Fibroblast of the aortic adventitia (primary cell): ENCODE results near the gene SEPTIN8. TPM values are rescaled to one million over a fixed set of nuclear protein-coding genes. Genes with fewer than 3 reads are reported as not detected.

ENCODE experiments used
- DNase-seq: peaks from one replicate; pipeline ENCODE4 v3.0.0-alpha.2; 2010; ENCODE audit warnings: low read depth
- H3K4me3 ChIP-seq: 2 replicates; pipeline ENCODE4 v1.5.1; 2011; ENCODE audit warnings: low read depth, mild to moderate bottlenecking, control low read depth, low read length, moderate library complexity
- total RNA-seq: library from RNA; depleted of rRNA; stranded (reverse); fragments of >200 nt; gene quantifications from 2 replicates; pipeline ENCODE4 v1.2.3, GENCODE V29; 2012; ENCODE audit warnings: low replicate concordance
- TF ChIP-seq, protein P1 (sequence below): IDR thresholded peaks from 2 replicates; pipeline ENCODE4 v1.5.1; 2011; ENCODE audit warnings: mild to moderate bottlenecking, low read length, control low read depth, inconsistent platforms; ENCODE audit not compliant: insufficient read depth

The SEPTIN8 gene
- total RNA-seq, 1 donor: 43.0 TPM

DNA sequence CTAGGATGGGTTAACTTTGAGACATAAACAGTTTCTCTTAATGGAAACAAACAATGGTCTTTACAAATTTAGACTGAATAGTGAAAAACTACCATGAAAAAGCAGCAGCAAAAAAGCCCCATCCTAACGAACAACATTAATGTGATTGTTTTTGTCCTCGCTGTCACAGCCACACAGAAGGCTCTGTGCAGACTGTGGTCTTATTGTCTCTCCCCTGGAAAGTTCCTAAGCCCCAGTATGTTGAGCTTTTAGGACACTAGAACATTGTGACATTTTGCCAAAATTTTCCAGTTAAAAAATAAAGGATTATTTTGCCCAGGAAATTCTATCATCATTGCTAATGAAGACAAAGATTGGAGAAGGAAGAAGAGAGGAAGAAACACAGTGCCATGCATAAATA, 23.5 kb upstream of the SEPTIN8 start:
- no peak for DNase-seq
- TF ChIP-seq, protein P1, sequence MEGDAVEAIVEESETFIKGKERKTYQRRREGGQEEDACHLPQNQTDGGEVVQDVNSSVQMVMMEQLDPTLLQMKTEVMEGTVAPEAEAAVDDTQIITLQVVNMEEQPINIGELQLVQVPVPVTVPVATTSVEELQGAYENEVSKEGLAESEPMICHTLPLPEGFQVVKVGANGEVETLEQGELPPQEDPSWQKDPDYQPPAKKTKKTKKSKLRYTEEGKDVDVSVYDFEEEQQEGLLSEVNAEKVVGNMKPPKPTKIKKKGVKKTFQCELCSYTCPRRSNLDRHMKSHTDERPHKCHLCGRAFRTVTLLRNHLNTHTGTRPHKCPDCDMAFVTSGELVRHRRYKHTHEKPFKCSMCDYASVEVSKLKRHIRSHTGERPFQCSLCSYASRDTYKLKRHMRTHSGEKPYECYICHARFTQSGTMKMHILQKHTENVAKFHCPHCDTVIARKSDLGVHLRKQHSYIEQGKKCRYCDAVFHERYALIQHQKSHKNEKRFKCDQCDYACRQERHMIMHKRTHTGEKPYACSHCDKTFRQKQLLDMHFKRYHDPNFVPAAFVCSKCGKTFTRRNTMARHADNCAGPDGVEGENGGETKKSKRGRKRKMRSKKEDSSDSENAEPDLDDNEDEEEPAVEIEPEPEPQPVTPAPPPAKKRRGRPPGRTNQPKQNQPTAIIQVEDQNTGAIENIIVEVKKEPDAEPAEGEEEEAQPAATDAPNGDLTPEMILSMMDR: no peak
- H3K4me3 ChIP-seq: no peak overlapping the region

DNA sequence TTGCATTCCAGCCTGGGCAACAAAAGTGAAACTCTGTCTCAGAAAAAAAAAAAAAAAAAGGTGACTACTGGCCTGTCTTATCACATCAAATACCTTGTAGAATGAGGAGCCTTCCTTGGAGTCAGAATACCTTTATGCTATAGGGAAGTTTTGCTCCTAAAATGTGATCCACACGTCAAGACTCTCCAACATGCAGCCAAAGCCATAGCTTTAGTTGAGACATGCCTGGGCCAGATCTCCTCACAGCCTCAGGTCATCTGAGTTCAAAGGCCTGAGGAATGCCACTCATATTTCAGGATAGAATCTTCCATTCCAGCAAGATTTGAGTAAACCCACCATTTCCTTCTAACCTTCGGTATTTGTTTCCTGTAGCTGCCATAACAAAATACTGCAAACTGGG, 22.4 kb upstream of the SEPTIN8 start:
- no peak for DNase-seq
- TF ChIP-seq, protein P1: no peak
- H3K4me3 ChIP-seq: no peak overlapping the region

DNA sequence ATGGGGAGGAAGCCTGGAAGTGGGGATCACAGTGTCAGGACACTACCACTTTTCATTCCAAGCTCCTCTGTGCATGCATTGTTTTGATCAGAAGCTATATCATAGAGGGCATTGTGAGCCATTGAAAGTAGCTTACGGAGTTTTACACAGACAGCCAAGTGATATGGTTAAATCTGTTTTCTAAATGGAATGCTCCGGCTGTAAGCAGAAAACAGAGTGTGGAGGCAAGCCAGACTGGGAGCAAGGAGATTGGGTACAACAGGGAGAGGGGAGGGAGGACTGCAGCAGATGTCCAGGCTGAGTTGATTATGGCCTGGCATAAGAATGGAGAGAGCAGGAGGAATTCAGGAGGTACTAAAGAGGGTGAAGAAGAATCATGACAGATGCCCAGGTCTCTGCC, 20.6 kb upstream of the SEPTIN8 start:
- no peak overlapping the region for H3K4me3 ChIP-seq
- TF ChIP-seq, protein P1: no peak
- no peak for DNase-seq

DNA sequence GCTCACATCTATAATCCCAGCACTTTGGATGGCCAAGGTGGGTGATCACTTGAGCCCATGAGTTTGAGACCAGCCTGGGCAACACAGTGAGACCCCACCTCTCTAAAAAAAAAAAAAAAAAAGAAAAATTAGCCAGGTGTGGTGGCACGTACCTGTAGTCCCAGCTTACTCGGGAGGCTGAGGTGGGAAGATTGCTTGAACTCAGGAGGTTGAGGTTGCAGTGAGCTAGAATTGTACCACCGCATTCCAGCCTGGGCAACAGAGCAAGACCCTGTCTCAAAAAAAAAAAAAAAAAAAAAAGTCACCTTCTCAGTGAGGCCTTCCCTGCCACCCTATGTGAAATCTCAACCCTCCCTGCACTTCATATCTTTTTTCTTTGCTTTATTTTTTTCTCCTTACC, 14.0 kb upstream of the SEPTIN8 start:
- DNase-seq: no peak
- TF ChIP-seq, protein P1: no peak
- no peak overlapping the region for H3K4me3 ChIP-seq

DNA sequence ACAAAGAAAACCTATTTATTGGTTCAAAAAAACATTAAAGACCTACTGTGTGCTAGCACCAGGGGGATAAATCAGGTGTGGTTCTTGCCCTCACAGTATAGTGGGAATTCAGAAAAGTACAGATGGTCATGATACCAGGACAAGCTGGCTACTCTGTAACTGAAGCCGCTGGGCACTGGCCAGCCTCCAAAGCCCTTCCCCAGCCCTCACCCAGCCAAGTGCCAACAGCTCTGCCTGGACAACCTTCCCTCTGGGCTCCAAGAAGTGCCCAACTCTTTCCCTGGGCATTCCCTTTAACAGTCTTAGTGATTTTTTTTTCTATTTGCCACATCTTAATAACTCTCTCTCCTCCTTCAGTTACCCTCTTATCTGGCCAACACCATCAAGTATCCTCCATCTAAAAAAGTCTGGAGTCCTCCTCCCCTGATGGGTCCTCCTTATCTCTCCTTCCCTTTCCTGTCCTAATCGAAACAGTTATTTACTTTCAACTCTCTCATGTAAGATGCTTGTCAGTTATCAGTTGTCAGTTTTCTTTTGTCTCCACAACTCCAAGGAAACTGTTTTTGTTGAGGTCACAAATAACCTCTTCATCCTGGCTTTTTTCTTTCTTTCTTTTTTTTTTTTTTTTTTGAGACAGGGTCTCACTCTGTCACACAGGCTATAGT, 13.3 kb upstream of the SEPTIN8 start:
- H3K4me3 ChIP-seq: no peak overlapping the region
- TF ChIP-seq, protein P1: no peak
- no peak for DNase-seq

DNA sequence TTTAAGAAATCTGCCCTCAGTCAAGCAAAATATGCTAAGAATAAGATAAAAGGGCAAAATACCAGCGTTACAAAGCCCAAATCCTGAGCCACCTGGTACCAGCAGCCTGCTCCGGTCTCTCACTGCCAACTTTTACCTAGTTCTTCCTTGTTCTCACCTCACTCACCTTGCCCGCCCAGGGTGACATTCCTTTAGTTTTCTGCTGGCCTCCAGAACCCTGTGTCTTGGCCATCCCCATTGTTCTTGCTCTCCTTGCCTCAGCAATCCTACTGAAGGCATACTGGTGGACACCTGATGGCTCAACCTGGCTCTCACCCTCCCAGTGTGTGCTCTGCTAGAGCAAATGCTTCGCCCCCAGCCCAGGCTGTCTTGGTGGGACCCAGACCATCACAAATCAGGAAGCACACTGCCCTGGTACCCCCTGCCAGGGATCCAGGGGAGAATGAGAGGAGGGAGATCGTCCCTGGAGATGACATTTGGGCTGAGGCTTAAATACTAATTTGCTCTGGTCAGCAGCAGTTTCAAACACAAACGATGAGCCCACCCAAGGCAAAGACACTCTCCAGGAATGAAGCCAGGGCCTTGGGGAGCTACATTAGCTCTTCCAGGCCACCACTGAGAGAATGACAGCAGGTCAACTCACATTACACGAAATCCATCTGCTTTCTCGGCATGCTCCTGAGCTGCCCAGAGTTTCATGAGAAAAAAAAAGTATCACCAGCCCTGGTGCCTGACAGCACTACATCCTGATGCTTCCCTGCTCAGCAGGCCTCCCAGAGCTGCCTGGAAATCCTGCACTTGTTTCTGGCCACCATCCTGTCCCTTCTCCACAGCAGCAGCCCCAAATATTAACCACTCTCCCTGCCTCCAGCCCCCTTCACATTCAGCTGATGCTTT, 12.2 kb upstream of the SEPTIN8 start:
- H3K4me3 ChIP-seq: no peak overlapping the region
- DNase-seq: no peak
- TF ChIP-seq, protein P1: no peak
